ENCODE results near the gene DNMT3A.

DNA sequence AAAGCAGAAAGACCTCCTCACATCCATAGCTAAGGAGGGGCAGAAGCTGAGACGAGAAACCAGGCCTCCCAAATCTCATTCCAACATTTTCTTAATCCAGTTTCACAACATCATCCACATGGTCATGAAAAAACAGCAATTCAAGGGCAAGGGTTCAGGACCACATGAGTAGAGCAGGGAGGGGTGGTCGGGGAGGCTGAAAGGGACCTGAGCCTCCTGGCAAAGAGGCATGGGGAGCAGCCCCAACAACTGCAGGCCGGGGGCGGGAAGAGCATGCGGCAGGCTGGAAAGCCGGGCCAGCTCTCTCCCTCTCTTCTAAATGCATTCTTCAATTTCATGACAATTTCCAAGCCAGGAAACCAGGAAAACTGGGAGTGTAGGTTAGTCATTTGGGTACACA lies 76.7 kb downstream of the DNMT3A start:
- TF ChIP-seq, protein P1, sequence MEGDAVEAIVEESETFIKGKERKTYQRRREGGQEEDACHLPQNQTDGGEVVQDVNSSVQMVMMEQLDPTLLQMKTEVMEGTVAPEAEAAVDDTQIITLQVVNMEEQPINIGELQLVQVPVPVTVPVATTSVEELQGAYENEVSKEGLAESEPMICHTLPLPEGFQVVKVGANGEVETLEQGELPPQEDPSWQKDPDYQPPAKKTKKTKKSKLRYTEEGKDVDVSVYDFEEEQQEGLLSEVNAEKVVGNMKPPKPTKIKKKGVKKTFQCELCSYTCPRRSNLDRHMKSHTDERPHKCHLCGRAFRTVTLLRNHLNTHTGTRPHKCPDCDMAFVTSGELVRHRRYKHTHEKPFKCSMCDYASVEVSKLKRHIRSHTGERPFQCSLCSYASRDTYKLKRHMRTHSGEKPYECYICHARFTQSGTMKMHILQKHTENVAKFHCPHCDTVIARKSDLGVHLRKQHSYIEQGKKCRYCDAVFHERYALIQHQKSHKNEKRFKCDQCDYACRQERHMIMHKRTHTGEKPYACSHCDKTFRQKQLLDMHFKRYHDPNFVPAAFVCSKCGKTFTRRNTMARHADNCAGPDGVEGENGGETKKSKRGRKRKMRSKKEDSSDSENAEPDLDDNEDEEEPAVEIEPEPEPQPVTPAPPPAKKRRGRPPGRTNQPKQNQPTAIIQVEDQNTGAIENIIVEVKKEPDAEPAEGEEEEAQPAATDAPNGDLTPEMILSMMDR (IDR thresholded peaks at IDR 0.05) = no peak
- TF ChIP-seq POLR2A (IDR thresholded peaks at IDR 0.05; ENCODE audit: low read depth) (no peak), POLR2AphosphoS5 (IDR thresholded peaks at IDR 0.05) (no peak), EP300 (IDR thresholded peaks at IDR 0.05) (no peak)
